CD4-positive, alpha-beta T cell treated with Interleukin-4 for 4 hours (primary cell): Measurements from ENCODE around the gene EXOC3L1.
A peak's percentile ranks its signal among the peaks of the same experiment; 100 is the strongest.

Source experiments
- DNase-seq: peaks from one replicate; pipeline ENCODE4 v3.0.0-alpha.2; 2020

EXOC3L1 gene, protein sequence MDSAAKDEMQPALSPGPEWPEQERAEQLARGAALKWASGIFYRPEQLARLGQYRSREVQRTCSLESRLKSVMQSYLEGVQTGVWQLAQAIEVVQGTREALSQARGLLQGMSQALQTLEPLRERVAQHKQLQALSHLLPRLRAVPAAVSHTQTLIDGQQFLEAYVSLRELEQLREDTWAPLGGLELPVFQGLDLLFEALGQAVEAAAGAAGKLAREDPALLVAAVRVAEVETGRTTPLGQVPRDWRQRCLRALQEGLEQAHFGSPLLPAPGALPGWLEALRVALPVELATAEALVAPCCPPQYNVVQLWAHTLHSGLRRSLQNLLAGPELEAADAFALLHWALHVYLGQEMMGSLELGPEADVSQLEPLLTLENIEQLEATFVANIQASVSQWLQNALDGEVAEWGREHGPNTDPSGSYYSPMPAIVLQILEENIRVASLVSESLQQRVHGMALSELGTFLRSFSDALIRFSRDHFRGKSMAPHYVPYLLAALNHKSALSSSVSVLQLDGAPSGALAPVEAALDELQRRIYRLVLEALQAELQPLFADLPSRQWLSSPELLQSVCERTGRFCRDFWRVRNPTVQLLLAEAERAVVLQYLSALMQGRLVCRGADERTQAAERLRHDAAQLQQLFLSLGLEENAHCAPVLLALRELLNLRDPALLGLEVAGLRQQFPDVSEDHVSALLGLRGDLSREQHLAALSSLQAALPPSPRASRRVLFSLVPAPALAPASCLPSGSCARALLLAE

DNA sequence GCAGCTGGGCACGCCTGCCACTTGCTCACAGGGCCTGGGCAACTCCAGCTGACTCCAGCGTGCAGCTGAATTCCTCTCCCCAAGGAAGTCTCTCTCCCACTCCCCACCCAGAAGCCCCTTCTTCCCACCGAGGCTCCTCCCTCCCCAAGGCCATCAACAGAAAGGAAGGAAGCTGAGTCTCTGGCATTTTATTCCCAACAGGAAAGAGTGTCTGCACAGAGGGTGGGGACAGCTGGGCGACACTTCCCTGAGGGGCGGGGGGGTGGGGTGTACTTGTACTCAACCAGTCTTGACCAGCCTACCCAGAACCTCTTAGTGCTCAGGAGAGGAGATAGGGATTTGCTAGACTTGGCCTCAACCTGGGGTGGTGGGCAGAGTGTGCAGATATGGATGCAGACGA lies at the start of gene EXOC3L1:
Gene EXOC3L1, minus strand, starts transcription at position 96 of the 400 bp plus-strand sequence. CDS start 460 bp downstream, outside the sequence.
- DNase-seq = no peak

GRCh38 chr16:67238806-67239470 lies 49.0 kb upstream of the EXOC3L1 start:
- no peak for DNase-seq

DNA sequence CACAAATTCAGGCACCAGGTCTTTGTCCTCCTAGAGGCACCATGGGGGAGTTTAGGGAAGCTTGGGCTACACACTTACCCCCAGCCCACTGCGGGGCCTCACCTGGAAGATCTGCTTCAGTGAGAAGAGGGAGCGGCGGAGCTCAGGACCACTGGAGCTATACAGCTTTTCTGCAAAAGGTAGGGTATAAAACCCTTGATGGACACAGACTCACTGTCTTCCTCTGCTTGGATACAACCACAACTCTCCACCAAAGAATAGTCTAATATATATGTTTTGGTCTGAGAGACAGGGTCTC lies 48.3 kb upstream of the EXOC3L1 start:
- no peak for DNase-seq

DNA sequence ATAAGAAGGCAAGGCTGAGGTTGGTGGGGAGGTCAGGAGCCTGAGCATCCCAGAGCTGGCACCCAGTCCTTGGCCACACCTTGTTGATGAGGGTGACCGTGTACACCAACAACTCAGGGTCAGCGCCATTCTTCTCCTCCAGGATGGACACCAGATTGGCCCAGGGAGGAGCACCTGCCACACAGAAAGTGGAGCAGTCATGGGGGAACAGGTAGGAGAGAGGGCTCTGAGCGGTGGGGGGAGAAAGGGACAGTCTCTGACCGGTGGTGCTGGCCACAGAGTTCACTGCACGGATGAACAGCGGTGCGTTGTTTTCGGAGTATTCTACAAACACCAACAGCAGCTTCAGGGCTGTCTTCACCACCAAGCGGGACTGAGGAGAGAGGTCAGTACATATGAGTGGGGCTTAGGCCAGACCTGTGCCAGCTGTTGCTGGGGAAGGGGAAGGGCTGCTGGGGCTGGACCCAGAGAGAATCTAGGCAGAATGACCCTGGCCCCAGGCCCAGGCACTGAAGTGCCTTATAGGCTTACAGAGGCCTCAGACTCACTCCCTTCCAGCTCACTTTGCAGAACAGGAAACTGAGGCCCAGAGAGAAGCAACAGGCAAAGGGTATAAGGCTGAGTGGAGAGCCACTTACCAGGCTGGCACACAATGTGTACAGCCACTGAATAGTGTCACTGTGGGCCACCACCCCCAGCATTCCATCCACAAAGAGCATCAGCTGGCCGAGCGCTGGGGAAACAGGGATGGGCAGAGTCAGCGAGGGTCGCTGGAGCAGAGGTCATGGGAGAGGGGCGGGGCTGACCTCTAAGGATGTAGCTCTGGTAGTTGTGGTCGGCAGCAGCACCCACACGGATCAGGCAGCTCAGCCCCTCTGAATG lies 47.7 kb upstream of the EXOC3L1 start:
- DNase-seq = no peak

DNA sequence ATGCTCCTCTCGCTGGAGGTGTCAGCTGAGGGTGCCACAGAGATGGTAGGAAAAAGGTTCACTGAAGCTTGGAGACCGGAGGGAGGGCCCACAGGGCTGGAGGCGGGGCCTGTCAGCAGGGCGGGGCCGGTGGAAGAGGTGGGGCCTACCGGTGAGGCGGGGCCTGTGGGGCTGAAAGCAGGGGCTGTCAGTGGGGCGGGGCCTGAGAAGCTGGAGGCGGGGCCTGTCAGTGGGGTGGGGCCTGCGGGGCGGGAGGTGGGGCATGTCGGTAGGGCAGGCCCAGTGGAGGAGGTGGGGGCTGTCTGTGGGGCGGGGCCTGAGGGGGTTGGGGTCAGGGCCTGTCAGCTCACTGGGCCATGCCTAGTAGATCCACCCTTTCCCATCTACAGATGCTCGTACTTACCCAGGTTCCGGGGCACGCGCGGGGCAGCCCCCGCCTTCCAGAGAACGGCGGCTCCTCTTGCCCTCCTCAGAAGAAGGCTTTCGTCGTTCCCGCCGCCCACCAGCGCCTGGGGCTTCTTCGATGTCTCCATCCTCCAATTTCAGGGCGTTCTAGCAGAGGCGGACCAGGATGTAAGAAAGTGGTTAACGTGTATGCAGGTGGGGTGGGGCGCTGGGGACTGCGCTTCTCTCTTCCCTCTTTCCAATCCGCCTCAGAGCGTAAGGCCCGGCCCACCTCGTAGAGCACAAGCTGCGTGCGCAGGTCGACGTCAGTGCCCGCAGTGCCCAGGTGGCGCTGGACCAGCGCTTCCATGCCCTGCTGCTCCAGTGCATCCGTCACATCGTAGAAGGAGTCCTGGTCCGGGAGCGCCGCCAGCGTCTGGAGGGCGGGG lies 46.8 kb upstream of the EXOC3L1 start:
- DNase-seq = peak; percentile 69

DNA sequence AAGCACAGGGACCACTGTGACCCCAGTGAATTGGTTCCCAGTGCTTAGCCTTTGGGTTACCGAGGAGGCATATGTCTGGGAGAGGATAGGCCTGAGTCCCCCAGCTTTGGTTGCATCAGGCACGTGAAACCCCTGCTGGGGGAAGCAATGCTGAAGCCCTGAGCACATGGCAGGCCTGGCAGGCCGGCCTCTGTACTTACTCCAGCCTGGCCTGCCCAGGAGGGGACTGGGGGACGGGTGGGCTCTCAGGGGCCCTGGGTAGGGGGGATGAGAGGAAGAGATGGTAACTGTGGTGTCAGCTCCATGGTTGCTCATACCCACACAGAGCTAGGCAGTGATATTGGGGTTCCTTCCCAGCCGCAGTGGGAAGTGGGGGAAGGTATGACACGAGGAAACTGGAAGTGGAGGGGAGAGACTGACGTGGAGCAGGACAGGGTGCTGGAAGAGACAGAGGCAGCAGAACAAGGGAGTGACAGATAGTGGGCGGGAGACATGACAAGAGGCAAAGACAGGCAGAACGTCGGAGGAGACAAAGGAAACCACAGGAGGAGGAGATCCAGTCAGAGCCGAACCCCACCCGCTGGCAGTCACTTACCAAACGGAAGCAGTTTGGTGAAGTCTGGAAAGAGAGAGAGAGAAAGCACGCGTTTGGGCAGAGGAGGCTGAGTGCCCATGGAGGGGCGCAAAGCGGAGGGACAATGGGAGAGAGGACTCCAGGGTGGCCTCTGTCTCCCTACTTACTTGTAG lies 46.1 kb upstream of the EXOC3L1 start:
- DNase-seq = peak; percentile 74

GRCh38 chr16:67234180-67234597 lies 44.3 kb upstream of the EXOC3L1 start:
- no peak for DNase-seq

DNA sequence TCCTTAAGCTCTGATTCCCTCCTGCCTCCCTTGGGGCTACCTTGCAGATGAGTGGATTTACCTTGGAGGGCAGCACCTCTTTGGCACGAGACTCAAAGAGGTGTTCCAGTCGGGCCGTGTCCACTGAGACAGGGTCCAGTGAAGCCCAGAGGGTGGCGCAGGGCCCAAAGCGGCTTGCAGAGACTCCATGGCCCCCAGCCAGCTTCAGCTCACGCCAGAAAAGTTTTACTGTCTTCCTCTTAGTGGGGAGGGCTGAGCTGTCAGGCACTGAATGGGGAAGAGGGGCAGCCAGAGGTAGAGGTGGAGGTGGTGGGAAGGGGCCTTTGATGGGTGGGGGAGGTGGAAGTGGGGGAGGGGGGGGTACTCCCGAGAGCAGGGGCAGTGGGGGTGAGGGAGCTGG lies 43.7 kb upstream of the EXOC3L1 start:
- no peak for DNase-seq

DNA sequence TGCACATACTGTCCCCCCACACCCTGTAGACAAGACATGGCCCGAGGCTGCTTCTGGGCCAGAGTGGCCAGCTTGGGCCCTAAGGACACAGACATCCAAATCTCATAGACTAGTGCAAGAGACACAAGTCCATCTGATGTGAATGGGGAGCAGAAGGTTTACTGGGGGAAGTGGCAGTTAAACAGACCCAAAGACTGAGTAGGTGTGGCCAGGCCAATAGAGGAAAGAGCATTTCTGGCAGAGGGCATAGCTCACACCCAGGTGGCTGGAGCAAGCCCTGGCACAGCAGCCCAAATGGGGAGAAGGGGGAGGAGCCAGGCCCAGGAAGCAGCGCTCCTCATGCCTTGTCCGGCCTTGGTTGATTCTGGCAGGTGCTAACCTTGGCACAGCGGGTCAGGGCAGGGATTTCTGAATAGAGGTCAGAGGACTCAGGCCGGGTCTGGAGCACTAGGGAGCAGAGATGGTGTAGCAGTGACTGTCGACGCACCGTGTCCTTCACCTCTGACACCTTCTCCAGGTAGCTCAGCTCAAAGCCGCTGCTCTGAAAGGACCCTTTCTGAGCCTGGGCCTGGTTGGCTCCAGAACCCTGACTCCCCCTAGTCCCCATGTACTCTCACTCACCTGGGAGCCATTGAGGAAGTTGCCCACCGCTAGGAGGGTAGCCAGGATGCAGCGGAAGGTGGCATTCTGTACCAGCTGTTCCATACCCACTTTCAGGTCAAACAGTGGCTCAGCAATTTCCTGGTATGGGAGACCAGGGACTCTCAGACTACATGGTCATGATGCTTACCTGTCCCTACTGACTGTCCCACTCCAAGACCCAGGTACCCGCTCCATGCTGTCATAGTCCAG lies 41.1 kb upstream of the EXOC3L1 start:
- DNase-seq = no peak

DNA sequence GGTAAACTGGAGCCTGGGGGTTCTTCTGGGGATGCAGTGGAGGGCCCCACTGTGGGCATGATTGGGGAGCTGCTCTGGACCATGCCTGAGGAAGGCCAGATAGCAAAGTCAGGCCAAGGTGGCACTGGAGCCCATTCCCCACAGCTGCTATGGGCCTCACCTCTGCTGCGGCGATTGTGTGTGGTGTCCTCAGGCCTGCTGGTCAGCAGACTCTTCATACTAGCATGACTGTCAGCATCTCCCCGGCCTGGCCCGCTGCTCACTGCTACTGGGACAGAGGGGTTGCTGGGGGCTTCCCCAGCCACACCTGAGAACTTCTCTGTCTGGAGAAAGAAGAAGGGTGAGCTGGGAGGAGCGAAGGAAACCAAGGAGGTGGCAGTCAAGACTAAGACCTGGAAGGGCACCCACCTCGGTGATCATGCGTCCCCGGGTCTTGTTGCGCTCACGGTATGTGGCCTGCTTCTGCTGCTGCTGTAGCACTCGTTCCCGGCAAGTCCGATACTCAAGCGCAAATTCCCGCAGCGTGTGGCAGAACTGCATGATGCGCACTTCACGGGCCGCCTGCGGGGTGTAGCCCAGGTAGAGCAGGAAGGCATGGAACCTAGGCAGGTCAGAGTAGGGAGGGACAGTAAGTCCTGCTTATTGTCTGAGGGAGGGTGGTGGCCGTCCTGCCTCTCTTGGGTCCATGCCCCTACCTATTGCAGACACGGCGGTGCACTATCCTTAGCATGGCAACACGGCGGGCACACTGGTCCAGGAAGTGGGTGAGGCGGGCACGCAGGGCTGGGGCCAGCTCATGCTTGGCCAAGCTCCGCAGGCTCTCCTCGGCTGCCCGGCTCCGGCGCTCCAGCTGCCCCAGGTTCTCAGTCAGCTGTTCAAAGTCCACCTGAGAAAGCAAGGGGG lies 40.2 kb upstream of the EXOC3L1 start:
- DNase-seq = no peak

- DNase-seq = no peak
These were observed 39.0 kb upstream of the EXOC3L1 start for GRCh38 chr16:67228905-67229304.

DNA sequence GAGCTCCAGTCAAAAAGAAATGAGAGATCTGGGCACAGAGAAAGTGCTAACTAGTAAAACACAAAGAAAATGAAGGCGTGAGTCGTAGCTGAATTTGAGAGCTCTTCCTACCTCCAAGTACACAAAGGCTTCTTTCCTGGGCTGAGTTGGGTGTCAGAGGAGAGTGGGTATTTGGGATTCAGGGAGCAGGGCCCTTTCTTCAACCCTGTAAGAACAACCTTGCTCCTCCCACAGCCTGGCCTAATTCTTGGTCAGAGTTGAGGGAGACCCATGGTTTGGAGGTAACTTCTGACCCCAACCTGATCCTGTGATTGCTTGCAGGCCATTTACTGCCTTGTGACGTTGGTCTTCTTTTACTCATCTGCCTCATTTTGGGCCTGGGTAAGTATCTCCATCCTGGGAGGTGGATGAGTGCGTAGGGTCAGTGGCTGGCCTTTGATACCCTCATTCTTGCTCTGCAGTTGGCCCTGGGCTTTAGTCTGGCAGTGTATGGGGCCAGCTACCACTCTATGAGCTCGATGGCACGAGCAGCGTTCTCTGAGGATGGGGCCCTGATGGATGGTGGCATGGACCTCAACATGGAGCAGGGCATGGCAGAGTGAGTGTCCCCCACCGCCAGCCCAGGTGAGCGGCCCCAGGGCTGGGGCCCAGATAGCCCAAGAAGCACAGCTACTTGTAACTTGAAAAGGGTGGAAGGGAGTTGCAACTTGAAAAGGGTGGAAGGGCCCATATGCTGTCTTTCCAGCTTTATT lies 38.3 kb upstream of the EXOC3L1 start:
- no peak for DNase-seq

- DNase-seq = no peak
These were observed 37.6 kb upstream of the EXOC3L1 start for GRCh38 chr16:67227567-67227921.

DNA sequence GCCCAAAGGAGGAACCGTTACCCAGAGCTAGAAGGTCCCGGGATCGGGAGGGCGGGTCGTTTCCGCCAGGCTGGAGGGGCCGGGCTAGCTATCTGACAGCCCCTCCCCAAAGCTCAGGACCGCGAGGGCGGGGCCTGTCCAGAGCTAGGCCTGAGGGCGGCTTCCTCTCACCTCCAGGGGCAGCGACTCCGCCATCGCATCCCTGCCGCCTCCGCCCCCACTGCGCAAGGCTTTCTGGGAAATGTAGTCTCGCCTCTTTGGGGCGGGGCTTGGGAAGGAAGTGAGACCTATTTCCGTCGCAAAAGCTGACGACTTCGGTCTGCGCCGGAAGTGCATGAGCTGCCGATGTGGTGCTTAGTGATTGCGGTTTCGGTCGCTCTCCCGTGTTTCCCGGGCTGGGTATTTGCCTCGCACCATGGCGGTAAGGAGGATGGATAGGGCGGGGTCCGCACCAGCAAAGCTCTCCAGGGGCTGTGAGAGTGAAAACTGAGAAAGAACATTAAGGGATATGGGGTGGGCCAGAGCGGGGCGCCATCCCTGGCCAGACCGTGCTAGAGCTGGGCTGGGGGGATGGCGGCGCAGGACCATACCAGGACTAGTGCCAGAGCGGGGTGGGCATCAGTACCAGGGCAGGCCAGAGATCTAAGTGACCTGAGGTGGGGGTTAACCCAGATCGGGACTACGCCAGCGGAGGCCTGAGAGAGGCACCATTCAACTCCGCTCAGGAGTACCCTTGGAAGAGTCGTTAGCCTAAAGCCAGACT lies 37.0 kb upstream of the EXOC3L1 start, which contains the start of gene TMEM208:
Gene TMEM208, plus strand, starts transcription at position 327 of the 763 bp plus-strand sequence. Its CDS starts 89 bp downstream, at position 416.
- DNase-seq = peak; percentile 97

- DNase-seq = no peak
These were observed 36.4 kb upstream of the EXOC3L1 start for GRCh38 chr16:67226295-67226803.

DNA sequence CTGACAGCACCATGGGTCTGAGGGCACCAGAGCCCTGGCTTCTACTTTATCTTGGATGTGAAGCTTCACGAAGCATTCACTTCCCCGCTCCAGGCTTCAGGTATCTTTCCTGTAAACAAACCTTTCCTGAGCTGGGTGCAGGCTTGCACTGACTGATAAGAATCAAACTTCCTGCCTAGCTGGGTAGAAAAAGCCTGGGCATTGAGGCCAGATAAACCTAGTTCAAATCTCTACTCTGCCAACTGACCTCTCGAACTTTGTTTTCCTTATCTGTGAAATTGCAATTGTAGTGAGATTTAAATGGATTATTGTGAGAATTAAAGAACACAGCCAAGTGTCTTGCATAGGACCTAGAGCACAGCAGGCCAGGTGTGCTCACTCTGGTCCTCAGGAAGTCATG lies 34.1 kb upstream of the EXOC3L1 start:
- DNase-seq = no peak
